NCI-H524 treated with DMSO at 0.1 percent for 48 hours (cell line): ENCODE measurements around the gene UQCRFS1.
"Not testable (repeated sequence)": the region's sequence is repeated elsewhere in the genome, so short reads cannot be mapped to it uniquely, and the experiment has no call there.

Experiments used
- DNase-seq: peaks from one replicate; lab custom pipeline; 2025; lab: John Stamatoyannopoulos, UW

The UQCRFS1 gene

DNA sequence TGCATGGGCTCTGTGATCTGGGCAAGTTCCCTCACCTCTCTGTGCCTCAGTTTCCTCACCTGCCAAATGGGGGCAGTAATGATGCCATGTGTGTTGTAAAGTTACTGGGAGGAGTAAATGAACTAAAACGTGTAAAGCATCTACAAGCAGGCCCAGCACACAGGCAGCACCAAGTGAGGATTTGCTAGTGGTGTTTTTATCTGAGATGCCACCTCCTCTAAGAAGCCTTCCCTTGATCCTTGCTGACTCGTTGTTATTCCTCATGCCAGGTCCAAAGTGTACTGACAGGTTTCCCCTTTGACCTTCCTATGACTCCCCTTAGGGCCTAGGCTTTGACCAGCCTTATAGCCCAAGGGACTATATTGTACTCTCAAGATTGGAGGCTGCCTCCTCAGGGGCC lies 1.5 kb upstream of the UQCRFS1 start:
- DNase-seq, result no peak

DNA sequence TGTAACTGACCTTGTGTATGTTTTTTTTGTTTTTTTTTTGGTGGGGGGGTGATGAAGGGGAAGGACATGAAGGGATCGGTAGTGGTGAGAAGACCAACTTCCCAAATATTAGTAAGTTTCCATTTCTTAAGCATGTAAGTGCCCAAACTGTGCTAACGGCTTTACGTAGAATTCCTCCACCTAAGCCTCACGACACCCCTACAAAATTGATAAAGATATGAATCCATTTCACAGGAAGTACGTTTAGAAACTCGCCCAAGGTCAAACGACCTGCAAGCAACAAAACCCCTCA lies 649 bp downstream of the UQCRFS1 start:
- no peak for DNase-seq

DNA sequence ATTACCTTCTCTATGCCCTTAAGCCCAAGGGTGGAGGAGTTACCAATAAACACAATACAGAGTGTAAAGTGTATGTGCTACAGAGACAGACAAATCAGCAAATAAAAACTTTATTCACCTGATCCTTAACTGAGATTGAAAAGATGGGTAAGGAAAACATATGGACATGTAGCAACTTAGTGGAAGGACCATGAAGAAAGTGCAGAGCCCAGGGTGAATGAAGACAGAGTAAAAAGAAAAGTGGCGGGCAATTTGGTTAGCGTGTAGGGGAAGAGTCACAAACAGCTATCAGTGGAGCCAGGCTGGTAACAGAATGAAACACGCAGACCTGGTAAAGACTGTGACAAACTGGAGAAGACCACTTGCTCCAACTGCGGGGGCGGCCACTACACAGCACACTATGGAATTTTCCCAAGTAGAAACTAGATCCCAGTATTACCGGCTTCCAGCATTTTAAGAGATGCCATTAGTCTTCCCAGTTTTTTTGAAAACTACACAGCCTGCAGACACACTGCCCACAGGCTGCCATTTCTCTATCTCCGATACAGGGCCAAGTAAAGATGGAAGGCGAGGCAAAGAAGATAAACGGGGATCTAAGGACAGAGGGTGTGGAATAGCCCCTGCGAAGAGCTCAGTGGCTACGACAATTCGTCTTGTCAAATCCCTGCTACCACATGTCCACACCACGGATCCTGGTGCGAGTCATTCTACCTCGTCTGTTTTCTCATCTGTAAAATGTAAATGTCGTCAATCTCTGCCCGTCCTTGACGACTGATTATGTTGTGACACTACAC lies 1.2 kb downstream of the UQCRFS1 start:
- no peak for DNase-seq

DNA sequence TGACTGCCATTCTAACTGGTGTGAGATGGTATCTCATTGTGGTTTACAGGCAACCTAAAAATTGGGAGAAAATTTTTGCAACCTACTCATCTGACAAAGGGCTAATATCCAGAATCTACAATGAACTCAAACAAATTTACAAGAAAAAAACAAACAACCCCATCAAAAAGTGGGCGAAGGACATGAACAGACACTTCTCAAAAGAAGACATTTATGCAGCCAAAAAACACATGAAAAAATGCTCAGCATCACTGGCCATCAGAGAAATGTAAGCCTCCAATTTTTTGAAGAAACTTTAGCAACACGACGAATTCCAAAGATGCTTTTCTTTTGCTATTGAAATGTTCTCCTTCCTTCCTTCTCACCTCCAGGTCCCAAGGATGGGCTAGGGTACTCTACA lies 1.9 kb downstream of the UQCRFS1 start:
- not testable (repeated sequence) for DNase-seq

DNA sequence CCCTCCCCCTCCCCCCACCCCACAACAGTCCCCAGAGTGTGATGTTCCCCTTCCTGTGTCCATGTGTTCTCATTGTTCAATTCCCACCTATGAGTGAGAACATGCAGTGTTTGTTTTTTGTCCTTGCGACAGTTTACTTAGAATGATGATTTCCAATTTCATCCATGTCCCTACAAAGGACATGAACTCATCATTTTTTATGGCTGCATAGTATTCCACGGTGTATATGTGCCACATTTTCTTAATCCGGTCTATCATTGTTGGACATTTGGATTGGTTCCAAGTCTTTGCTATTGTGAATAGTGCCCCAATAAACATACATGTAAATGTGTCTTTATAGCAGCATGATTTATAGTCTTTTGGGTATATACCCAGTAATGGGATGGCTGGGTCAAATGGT lies 2.4 kb downstream of the UQCRFS1 start:
- not testable (repeated sequence) for DNase-seq

- DNase-seq, result not testable (repeated sequence)
Observed at GRCh38 chr19:29207403-29208187, 5.4 kb downstream of the UQCRFS1 start.

- DNase-seq, result no peak
Observed at GRCh38 chr19:29206453-29206852, 6.5 kb downstream of the UQCRFS1 start.

GRCh38 chr19:29202281-29202680 lies 10.7 kb downstream of the UQCRFS1 start:
- no peak for DNase-seq

DNA sequence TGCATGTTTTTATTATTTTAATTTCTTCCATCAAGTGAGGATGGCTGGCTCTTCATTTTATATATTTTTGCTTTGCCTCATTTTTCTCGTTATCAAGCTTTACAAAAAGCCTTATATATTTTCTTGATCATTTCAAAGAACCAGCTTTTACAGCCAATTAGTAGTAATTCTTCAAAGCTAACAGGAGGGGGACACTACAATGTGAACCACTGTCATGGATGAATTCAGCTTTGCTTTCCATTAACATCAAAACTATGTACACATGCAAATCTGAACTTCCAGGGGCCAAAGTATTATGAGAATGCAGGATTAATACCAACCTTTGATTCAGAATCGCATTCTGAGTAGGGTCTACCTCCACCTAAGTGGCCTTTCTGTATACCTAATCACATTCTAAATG lies 11.1 kb downstream of the UQCRFS1 start:
- DNase-seq, result no peak

GRCh38 chr19:29194658-29195057 lies 18.3 kb downstream of the UQCRFS1 start:
- DNase-seq, result no peak

DNA sequence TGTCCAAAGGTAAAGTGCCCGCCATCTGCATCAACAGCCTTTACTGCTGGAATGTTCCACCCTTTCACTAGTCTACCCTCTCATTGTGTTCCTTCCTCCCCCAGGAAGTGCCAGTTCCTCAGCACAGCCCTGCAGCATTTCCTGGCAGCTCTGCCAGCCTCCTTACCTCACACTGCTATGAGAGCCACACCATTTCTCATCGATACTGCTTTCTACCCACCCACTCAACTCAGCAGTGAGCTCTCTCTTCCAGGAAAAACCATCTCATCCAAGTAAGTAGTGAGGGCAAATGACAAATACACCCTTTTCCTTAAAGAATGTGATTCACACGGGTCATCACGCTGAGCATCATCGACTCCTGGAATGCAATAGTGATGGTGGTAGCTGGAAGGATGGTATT lies 19.8 kb downstream of the UQCRFS1 start:
- DNase-seq, result no peak

DNA sequence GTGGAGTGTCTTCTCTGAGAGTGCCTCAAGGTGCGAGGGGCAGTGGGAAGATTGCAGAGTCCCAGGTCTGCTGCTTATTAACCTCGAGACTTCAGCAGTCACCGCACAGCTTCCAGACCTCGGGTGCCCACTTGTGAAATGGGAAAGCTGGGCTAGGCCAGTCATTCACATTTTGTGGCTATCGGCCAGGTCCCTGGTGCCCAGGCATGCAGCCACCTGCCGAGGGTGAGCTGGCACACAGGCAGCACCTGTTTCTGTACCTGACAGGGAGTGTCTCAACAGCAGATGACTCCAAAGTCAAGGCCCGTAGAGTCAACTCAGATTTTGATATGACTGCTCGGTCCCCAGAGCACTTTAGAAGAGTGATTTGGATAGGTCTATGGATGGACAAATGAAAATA lies 21.9 kb downstream of the UQCRFS1 start:
- DNase-seq, result no peak

DNA sequence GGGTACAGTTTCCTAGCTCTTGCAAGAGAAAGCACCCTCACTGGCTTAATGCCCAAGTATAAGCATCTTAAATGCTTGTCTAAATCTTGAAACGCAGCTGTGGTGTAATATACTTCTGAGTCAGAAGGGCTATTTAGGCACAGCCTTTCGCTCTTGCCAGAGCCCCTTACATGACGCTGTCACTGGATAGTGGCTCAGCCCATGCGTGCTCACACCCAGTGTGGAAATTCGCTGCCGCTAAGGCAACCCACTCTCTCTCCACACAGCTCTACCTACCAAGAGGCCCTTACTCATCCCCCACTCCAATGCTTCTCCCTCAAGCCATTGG lies 24.0 kb downstream of the UQCRFS1 start:
- no peak for DNase-seq

- no peak for DNase-seq
Observed at GRCh38 chr19:29188289-29189032, 24.5 kb downstream of the UQCRFS1 start.

DNA sequence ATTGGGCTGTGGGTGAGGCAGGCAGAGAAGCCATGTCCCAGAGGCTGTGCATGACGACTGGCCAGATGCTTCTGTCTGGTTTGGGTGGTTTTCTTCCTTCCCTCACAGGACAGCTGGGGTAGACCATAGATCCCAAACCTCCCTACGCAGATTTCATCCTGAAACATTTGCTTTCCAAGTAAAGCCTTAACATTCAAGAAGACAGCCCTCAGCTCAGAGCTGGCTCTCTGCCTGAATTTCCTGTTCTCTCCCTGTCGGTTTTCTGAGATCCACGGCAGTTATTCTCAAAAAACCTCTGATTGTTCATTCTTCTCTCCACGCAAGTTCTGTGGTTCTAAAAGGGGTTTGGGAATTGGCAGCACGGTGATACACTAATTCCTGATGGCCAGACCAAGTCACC lies 25.3 kb downstream of the UQCRFS1 start:
- no peak for DNase-seq

DNA sequence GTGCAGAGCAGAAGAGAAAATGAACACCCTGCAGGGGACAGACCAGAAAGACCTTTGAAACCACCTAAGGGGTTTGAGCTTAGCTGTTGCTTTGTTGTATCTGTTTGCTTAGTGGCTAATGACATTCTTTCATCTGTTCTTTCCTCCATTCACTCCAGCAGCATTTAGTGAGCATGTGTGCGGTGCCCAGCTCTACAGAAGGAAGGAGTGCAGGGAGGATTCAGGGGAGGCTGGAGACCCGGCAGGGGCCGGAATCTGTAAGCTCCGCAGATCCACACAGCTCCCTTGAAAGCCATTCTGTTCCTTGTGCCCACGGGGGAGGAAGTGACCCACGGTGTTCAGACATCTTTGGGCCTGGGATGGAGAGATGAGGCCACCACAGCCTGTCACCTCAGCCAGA lies 27.5 kb downstream of the UQCRFS1 start:
- no peak for DNase-seq

GRCh38 chr19:29176981-29177754 lies 35.8 kb downstream of the UQCRFS1 start:
- DNase-seq, result no peak

- no peak for DNase-seq
Observed at GRCh38 chr19:29173896-29174295, 39.1 kb downstream of the UQCRFS1 start.

DNA sequence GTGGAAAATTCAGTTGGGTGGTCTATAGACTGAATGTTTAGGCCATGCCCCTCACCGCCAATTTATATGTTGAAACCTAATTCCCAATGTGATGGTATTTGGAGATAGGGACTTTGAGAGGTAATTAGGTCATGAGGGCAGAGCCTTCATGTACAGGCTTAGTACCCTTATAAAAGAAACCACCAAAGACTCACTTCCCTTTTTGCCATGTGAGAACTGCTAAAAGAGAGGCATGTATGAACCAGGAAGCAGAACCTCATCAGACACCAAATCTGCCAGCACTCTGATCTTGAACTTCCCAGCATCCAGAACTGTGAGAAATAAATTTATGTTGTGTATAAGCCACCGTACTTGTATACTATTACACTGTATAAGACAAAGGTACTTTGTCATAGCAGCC lies 40.6 kb downstream of the UQCRFS1 start:
- no peak for DNase-seq

- DNase-seq, result no peak
Observed at GRCh38 chr19:29171525-29171924, 41.4 kb downstream of the UQCRFS1 start.

GRCh38 chr19:29170554-29170953 lies 42.4 kb downstream of the UQCRFS1 start:
- no peak for DNase-seq

GRCh38 chr19:29162694-29163093 lies 50.3 kb downstream of the UQCRFS1 start:
- no peak for DNase-seq
